ENCODE measurements around the gene NBAS. TPM values are rescaled to one million over a fixed set of nuclear protein-coding genes. Genes with fewer than 3 reads are reported as not detected.
A peak's percentile ranks its signal among the peaks of the same experiment; 100 is the strongest.

Gene NBAS
- total RNA-seq, 1 donor from 2014 or later: 57.6 TPM

GRCh38 chr2:15364561-15364960 lies 196.6 kb downstream of the NBAS start:
- no peaks in the 10 kb centered on the region for H3K36me3 ChIP-seq (ENCODE audit: insufficient read depth, low read length)
- H3K4me2 ChIP-seq (ENCODE audit: low read length): no peak overlapping the region
- H3K4me3 ChIP-seq (ENCODE audit: insufficient read depth, low read depth, low read length): no peak overlapping the region
- H3K36me3 Mint-ChIP-seq (ENCODE audit: low read depth, unreplicated experiment): peaks cover 6% of the 10 kb centered on the region
- H3K9me3 Mint-ChIP-seq (ENCODE audit: unreplicated experiment): no peaks in the 10 kb centered on the region
- H3K27me3 Mint-ChIP-seq (ENCODE audit: low read depth, unreplicated experiment): no peaks in the 10 kb centered on the region
- TF ChIP-seq EZH2 (IDR thresholded peaks at IDR 0.05; ENCODE audit: insufficient read depth, low read length): no peak
- TF ChIP-seq CTCF (IDR thresholded peaks at IDR 0.05; ENCODE audit: insufficient read depth, low read depth, low read length): no peak
- no peaks in the 10 kb centered on the region for H4K20me1 ChIP-seq (ENCODE audit: insufficient read depth, low read length)
- FAIRE-seq (no peak), DNase-seq (ENCODE audit: low read depth) (peak; percentile 25)
- H3K9me3 ChIP-seq (ENCODE audit: insufficient read depth, low read depth, low read length): no peaks in the 10 kb centered on the region
- H3K27ac Mint-ChIP-seq (ENCODE audit: unreplicated experiment): peak overlapping the region; percentile 79
- H3K9ac ChIP-seq (ENCODE audit: low read length): no peak overlapping the region
- H3K27me3 ChIP-seq (ENCODE audit: insufficient read depth, low read length): no peaks in the 10 kb centered on the region
- no peaks in the 10 kb centered on the region for H3K79me2 ChIP-seq (ENCODE audit: insufficient read depth, low read length)
- peaks cover 17% of the 10 kb centered on the region for H3K4me1 ChIP-seq (ENCODE audit: insufficient read depth, low read length)
- H3K4me3 Mint-ChIP-seq (ENCODE audit: unreplicated experiment): no peak overlapping the region
- no peak overlapping the region for H2AFZ ChIP-seq (ENCODE audit: low read depth, low read length)
- peaks cover 30% of the 10 kb centered on the region for H3K4me1 Mint-ChIP-seq (ENCODE audit: low read depth, unreplicated experiment)
- H3K27ac ChIP-seq (ENCODE audit: low read depth, low read length): no peak overlapping the region

- peaks cover 6% of the 10 kb centered on the region for H3K36me3 Mint-ChIP-seq (ENCODE audit: low read depth, unreplicated experiment)
- peaks cover 17% of the 10 kb centered on the region for H3K4me1 ChIP-seq (ENCODE audit: insufficient read depth, low read length)
- H3K9ac ChIP-seq (ENCODE audit: low read length): no peak overlapping the region
- no peaks in the 10 kb centered on the region for H3K9me3 Mint-ChIP-seq (ENCODE audit: unreplicated experiment)
- no peaks in the 10 kb centered on the region for H3K27me3 Mint-ChIP-seq (ENCODE audit: low read depth, unreplicated experiment)
- H3K9me3 ChIP-seq (ENCODE audit: insufficient read depth, low read depth, low read length): no peaks in the 10 kb centered on the region
- FAIRE-seq (no peak), DNase-seq (ENCODE audit: low read depth) (no peak)
- H3K4me1 Mint-ChIP-seq (ENCODE audit: low read depth, unreplicated experiment): peaks cover 31% of the 10 kb centered on the region
- no peak overlapping the region for H3K27ac ChIP-seq (ENCODE audit: low read depth, low read length)
- no peak overlapping the region for H3K4me3 ChIP-seq (ENCODE audit: insufficient read depth, low read depth, low read length)
- peak overlapping the region; percentile 2 for H3K27ac Mint-ChIP-seq (ENCODE audit: unreplicated experiment)
- TF ChIP-seq CTCF (IDR thresholded peaks at IDR 0.05; ENCODE audit: insufficient read depth, low read depth, low read length): no peak
- no peak for TF ChIP-seq EZH2 (IDR thresholded peaks at IDR 0.05; ENCODE audit: insufficient read depth, low read length)
- no peaks in the 10 kb centered on the region for H3K79me2 ChIP-seq (ENCODE audit: insufficient read depth, low read length)
- no peak overlapping the region for H2AFZ ChIP-seq (ENCODE audit: low read depth, low read length)
- no peaks in the 10 kb centered on the region for H4K20me1 ChIP-seq (ENCODE audit: insufficient read depth, low read length)
- H3K4me2 ChIP-seq (ENCODE audit: low read length): no peak overlapping the region
- H3K4me3 Mint-ChIP-seq (ENCODE audit: unreplicated experiment): no peak overlapping the region
- H3K27me3 ChIP-seq (ENCODE audit: insufficient read depth, low read length): no peaks in the 10 kb centered on the region
- H3K36me3 ChIP-seq (ENCODE audit: insufficient read depth, low read length): no peaks in the 10 kb centered on the region
Observed at GRCh38 chr2:15363734-15364133, 197.4 kb downstream of the NBAS start.

GRCh38 chr2:15363142-15363541 lies 198.0 kb downstream of the NBAS start:
- Mint-ChIP-seq H3K36me3 (ENCODE audit: low read depth, unreplicated experiment) (peaks cover 9% of the 10 kb centered on the region), H3K9me3 (ENCODE audit: unreplicated experiment) (no peaks in the 10 kb centered on the region), H3K27ac (ENCODE audit: unreplicated experiment) (peak overlapping the region; percentile 69), H3K27me3 (ENCODE audit: low read depth, unreplicated experiment) (no peaks in the 10 kb centered on the region), H3K4me3 (ENCODE audit: unreplicated experiment) (no peak overlapping the region), H3K4me1 (ENCODE audit: low read depth, unreplicated experiment) (peaks cover 31% of the 10 kb centered on the region)
- H3K4me3 ChIP-seq (ENCODE audit: insufficient read depth, low read depth, low read length): no peak overlapping the region
- H2AFZ ChIP-seq (ENCODE audit: low read depth, low read length): no peak overlapping the region
- peak; percentile 43 for FAIRE-seq
- TF ChIP-seq CTCF (IDR thresholded peaks at IDR 0.05; ENCODE audit: insufficient read depth, low read depth, low read length) (no peak), EZH2 (IDR thresholded peaks at IDR 0.05; ENCODE audit: insufficient read depth, low read length) (no peak)
- peaks cover 17% of the 10 kb centered on the region for H3K4me1 ChIP-seq (ENCODE audit: insufficient read depth, low read length)
- H3K4me2 ChIP-seq (ENCODE audit: low read length): peak overlapping the region; percentile 26
- H3K27me3 ChIP-seq (ENCODE audit: insufficient read depth, low read length): no peaks in the 10 kb centered on the region
- peak overlapping the region; percentile 34 for H3K27ac ChIP-seq (ENCODE audit: low read depth, low read length)
- H3K36me3 ChIP-seq (ENCODE audit: insufficient read depth, low read length): no peaks in the 10 kb centered on the region
- DNase-seq (ENCODE audit: low read depth): peak; percentile 87
- no peaks in the 10 kb centered on the region for H3K9me3 ChIP-seq (ENCODE audit: insufficient read depth, low read depth, low read length)
- H3K79me2 ChIP-seq (ENCODE audit: insufficient read depth, low read length): no peaks in the 10 kb centered on the region
- H3K9ac ChIP-seq (ENCODE audit: low read length): no peak overlapping the region
- H4K20me1 ChIP-seq (ENCODE audit: insufficient read depth, low read length): no peaks in the 10 kb centered on the region

All from astrocyte (in vitro differentiated cells and primary cell).